Measurements from ENCODE around the gene NUCKS1. TPM values are rescaled to one million over a fixed set of nuclear protein-coding genes. Genes with fewer than 3 reads are reported as not detected.

Gene NUCKS1
- total and polyA plus RNA-seq, 2 donors from 2014 or later, result 101 to 182 TPM

DNA sequence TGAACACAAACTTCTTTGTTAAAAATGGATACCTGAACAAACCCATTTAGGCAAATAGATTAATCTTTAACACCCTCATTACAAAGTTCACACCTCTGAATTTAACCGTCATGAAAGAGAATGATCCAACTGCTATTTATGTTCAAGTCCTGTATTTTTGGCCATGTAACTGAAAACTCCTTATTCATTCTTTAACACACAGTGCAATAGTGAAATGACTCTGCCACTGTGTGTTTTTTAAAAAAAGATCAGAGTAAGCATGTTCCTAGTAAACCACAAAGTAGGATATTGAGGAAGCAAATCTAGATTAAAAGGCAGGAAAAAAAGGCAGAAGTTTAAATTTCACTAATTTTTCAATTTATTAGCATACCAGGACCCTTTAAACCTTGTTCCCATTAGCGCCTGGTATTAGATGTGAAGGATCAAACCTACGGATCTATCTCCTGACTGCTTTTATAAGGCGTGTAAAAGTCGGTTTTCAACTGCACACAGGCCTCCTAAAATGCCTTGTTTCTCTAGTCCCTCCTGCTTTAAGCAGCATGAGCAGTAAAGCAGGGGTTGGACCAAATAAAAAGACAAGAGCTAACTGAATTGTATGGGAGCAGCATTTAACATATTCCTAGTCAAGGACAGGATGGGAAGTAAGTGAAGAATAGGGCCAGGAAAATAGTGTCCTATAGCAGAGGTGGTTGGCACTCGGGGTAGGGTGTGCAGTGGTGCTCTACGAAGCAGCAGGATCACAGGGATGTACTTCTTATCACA is 33.4 kb downstream of the NUCKS1 start:
- FAIRE-seq (no peak), DNase-seq (no peak)
- Histone ChIP-seq H3K36me3 (ENCODE audit: control insufficient read depth in 2 of 3, insufficient read depth in 3 of 3, low read length in 3 of 3) (peaks cover 17 to 40% (median 26%) of the 10 kb centered on the region in 3 donors), H3K4me3 (ENCODE audit: low read length in 3 of 3) (no peak overlapping the region), H3K27me3 (ENCODE audit: control insufficient read depth, insufficient read depth, low read length) (no peaks in the 10 kb centered on the region), H3K9me3 (ENCODE audit: control insufficient read depth in 2 of 3, insufficient read depth in 1 of 3, low read length in 3 of 3) (no peaks in the 10 kb centered on the region), H3K27ac (ENCODE audit: low read depth in 2 of 2, low read length in 2 of 2) (no peak overlapping the region), H3K4me1 (ENCODE audit: control insufficient read depth in 2 of 3, insufficient read depth in 2 of 3, low read depth in 1 of 3, low read length in 3 of 3) (peaks cover 0 to 4% (median 0%) of the 10 kb centered on the region in 3 donors), H3K9ac (ENCODE audit: low read length in 3 of 3) (no peak overlapping the region)
- TF ChIP-seq, protein P1, sequence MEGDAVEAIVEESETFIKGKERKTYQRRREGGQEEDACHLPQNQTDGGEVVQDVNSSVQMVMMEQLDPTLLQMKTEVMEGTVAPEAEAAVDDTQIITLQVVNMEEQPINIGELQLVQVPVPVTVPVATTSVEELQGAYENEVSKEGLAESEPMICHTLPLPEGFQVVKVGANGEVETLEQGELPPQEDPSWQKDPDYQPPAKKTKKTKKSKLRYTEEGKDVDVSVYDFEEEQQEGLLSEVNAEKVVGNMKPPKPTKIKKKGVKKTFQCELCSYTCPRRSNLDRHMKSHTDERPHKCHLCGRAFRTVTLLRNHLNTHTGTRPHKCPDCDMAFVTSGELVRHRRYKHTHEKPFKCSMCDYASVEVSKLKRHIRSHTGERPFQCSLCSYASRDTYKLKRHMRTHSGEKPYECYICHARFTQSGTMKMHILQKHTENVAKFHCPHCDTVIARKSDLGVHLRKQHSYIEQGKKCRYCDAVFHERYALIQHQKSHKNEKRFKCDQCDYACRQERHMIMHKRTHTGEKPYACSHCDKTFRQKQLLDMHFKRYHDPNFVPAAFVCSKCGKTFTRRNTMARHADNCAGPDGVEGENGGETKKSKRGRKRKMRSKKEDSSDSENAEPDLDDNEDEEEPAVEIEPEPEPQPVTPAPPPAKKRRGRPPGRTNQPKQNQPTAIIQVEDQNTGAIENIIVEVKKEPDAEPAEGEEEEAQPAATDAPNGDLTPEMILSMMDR (IDR thresholded peaks at IDR 0.05; ENCODE audit: borderline replicate concordance, extremely low read depth, insufficient read depth), result no peak
- intact Hi-C loops (cut with DNase I), result loop anchor here (10.0 kb wide), 1 partner anchor 52 kb away; no protein-coding TSS in a partner anchor

DNA sequence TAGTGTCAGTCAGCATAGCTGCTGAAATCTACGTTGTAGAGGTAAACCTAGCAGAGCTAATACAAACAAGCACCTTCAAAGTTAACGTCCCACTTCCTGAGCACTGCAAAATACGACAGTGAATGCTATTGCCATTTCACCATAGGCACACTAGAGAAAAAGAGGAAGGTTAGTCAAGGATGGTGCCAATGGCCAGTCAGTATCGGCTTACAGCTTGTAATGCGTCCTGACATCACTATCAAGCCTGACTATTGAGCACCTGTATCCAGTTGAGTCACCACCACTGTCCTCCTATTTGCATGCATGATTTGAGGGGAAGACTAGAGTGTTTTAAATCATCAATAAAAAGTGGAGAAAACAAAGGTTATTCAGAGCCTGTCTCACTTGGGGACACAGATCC is 34.4 kb downstream of the NUCKS1 start:
- intact Hi-C loops (cut with DNase I), result loop anchor here (10.0 kb wide), 1 partner anchor 51 kb away; no protein-coding TSS in a partner anchor
- TF ChIP-seq, protein P1 (IDR thresholded peaks at IDR 0.05; ENCODE audit: borderline replicate concordance, extremely low read depth, insufficient read depth), result no peak
- Histone ChIP-seq H3K27ac (ENCODE audit: low read depth in 2 of 2, low read length in 2 of 2) (no peak overlapping the region), H3K9me3 (ENCODE audit: control insufficient read depth in 2 of 3, insufficient read depth in 1 of 3, low read length in 3 of 3) (no peaks in the 10 kb centered on the region), H3K36me3 (ENCODE audit: control insufficient read depth in 2 of 3, insufficient read depth in 3 of 3, low read length in 3 of 3) (peaks cover 15 to 33% (median 25%) of the 10 kb centered on the region in 3 donors), H3K9ac (ENCODE audit: low read length in 3 of 3) (no peak overlapping the region), H3K4me3 (ENCODE audit: low read length in 3 of 3) (no peak overlapping the region), H3K27me3 (ENCODE audit: control insufficient read depth, insufficient read depth, low read length) (no peaks in the 10 kb centered on the region), H3K4me1 (ENCODE audit: control insufficient read depth in 2 of 3, insufficient read depth in 2 of 3, low read depth in 1 of 3, low read length in 3 of 3) (peaks cover 0 to 4% (median 0%) of the 10 kb centered on the region in 3 donors)
- DNase-seq (no peak), FAIRE-seq (no peak)

DNA sequence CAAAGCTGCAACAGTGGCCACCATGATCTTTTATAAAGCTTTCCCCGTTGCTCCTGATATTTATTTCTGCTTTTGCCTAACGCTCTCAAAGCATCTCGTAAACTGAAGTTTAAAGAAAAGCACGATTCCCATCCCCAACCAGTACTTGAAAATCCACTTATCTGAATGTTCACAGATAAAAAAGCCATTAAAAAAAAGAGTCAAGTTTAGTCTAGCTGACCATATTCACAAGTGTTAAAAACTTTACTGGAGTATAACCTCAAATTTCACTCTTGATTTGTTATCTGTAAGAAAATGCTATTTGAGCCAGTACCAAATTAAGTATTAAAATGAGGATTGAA is 35.1 kb downstream of the NUCKS1 start:
- TF ChIP-seq, protein P1 (IDR thresholded peaks at IDR 0.05; ENCODE audit: borderline replicate concordance, extremely low read depth, insufficient read depth), result no peak
- Histone ChIP-seq H3K9ac (ENCODE audit: low read length in 3 of 3) (no peak overlapping the region), H3K36me3 (ENCODE audit: control insufficient read depth in 2 of 3, insufficient read depth in 3 of 3, low read length in 3 of 3) (peaks cover 15 to 31% (median 17%) of the 10 kb centered on the region in 3 donors), H3K4me3 (ENCODE audit: low read length in 3 of 3) (no peak overlapping the region), H3K4me1 (ENCODE audit: control insufficient read depth in 2 of 3, insufficient read depth in 2 of 3, low read depth in 1 of 3, low read length in 3 of 3) (peaks cover 0 to 4% (median 0%) of the 10 kb centered on the region in 3 donors), H3K27me3 (ENCODE audit: control insufficient read depth, insufficient read depth, low read length) (no peaks in the 10 kb centered on the region), H3K27ac (ENCODE audit: low read depth in 2 of 2, low read length in 2 of 2) (no peak overlapping the region), H3K9me3 (ENCODE audit: control insufficient read depth in 2 of 3, insufficient read depth in 1 of 3, low read length in 3 of 3) (no peaks in the 10 kb centered on the region)
- intact Hi-C loops (cut with DNase I), result loop anchor here (10.0 kb wide), 1 partner anchor 50 kb away; no protein-coding TSS in a partner anchor
- no peak for FAIRE-seq
- DNase-seq, result no peak
